NB4 (cell line): ENCODE measurements around the gene SKAP2.

Experiments used
- CTCF ChIP-seq: IDR thresholded peaks from one replicate; pipeline ENCODE4 v1.5.1; 2012; ENCODE audit warnings: low read depth, low read length
- POLR2A ChIP-seq: IDR thresholded peaks from 2 replicates; pipeline ENCODE4 v1.6.1; 2011; ENCODE audit warnings: mild to moderate bottlenecking; ENCODE audit not compliant: insufficient read length; ENCODE audit errors: extremely low read depth

- TF ChIP-seq CTCF (no peak), POLR2A (no peak)
Measured at GRCh38 chr7:26912933-26913536, 48.6 kb upstream of the SKAP2 start.
